HEK293 (cell line): ENCODE data around the gene MAP3K7CL.

Source experiments
- CTCF ChIP-seq: fragments of 450-650 bp; formaldehyde crosslinking; IDR thresholded peaks from 2 replicates; pipeline ENCODE4 v1.5.1; 2016; ENCODE audit warnings: missing biosample characterization, missing genetic modification characterization
- KLF7 ChIP-seq: fragments of 450-650 bp; formaldehyde crosslinking; IDR thresholded peaks from 2 replicates; pipeline ENCODE4 v1.5.1; 2016; ENCODE audit warnings: missing biosample characterization, missing genetic modification characterization, borderline replicate concordance
- PRDM1 ChIP-seq: fragments of 450-650 bp; formaldehyde crosslinking; IDR thresholded peaks from 2 replicates; pipeline ENCODE4; 2016; ENCODE audit warnings: missing biosample characterization, missing genetic modification characterization
- SCRT2 ChIP-seq: fragments of 450-650 bp; formaldehyde crosslinking; IDR thresholded peaks from 2 replicates; pipeline ENCODE4 v1.5.1; 2016; ENCODE audit warnings: missing biosample characterization, missing genetic modification characterization
- TRIM28 ChIP-seq: IDR thresholded peaks from 2 replicates; pipeline ENCODE4 v1.6.1; 2011; ENCODE audit warnings: low read length, control low read depth, borderline replicate concordance
- YY1 ChIP-seq: fragments of 450-650 bp; formaldehyde crosslinking; IDR thresholded peaks from 2 replicates; pipeline ENCODE4 v1.5.1; 2018; ENCODE audit warnings: missing biosample characterization, missing genetic modification characterization
- ZBTB49 ChIP-seq: fragments of 450-650 bp; formaldehyde crosslinking; IDR thresholded peaks from 2 replicates; pipeline ENCODE4 v1.5.1; 2016; ENCODE audit warnings: missing biosample characterization, missing genetic modification characterization, low read depth
- ZNF121 ChIP-seq: fragments of 450-650 bp; formaldehyde crosslinking; IDR thresholded peaks from 2 replicates; pipeline ENCODE4 v1.5.1; 2016; ENCODE audit warnings: missing biosample characterization, missing genetic modification characterization
- ZNF132 ChIP-seq: fragments of 450-650 bp; formaldehyde crosslinking; IDR thresholded peaks from 2 replicates; pipeline ENCODE4 v1.5.1; 2017; ENCODE audit warnings: missing biosample characterization, missing genetic modification characterization, borderline replicate concordance
- ZNF138 ChIP-seq: fragments of 450-650 bp; formaldehyde crosslinking; IDR thresholded peaks from 2 replicates; pipeline ENCODE4 v1.5.1; 2016; ENCODE audit warnings: missing biosample characterization, missing genetic modification characterization, borderline replicate concordance
- ZNF184 ChIP-seq: fragments of 450-650 bp; IDR thresholded peaks from 2 replicates; pipeline ENCODE4 v1.5.1; 2018; ENCODE audit warnings: missing biosample characterization, mild to moderate bottlenecking, missing genetic modification characterization
- ZNF600 ChIP-seq: fragments of 450-650 bp; formaldehyde crosslinking; IDR thresholded peaks from 2 replicates; pipeline ENCODE4 v1.5.1; 2016; ENCODE audit warnings: missing biosample characterization, missing genetic modification characterization
- ZNF76 ChIP-seq: fragments of 450-650 bp; formaldehyde crosslinking; IDR thresholded peaks from 2 replicates; pipeline ENCODE4; 2016; ENCODE audit warnings: low read depth, missing biosample characterization, missing genetic modification characterization, borderline replicate concordance
- TF ChIP-seq, protein P1 (sequence below): fragments of 450-650 bp; formaldehyde crosslinking; IDR thresholded peaks from 2 replicates; pipeline ENCODE4 v1.5.1; 2016; ENCODE audit warnings: missing biosample characterization, missing genetic modification characterization

DNA sequence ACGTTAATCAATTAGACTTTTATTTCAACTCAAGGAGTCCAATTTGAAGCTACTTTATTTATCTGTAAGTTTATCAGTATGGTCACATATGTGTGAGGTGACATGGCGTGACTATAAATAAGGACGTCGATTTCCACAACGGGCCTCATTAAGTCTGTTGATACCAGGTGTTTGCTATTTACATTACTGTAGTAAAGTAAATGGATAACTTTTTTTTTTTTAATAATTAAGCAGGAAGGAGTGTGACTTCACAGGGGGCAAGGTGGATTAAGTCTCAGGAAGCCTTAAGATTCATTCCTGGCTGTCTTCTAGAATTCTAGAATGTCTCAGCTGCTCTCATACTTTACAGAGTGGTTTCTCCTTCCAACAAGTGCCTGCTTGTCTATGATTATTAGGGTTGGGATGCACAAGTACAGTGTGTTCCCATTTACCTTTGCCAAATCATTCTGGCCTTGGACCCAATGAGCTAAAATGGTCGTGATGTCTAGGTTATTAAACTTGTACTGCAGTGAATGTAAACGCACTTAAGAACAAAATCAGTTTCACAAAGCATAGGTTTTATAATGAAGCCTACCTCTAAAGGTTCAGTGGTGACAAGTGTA is 15.5 kb downstream of the MAP3K7CL start:
- TF ChIP-seq CTCF (tag by site-specific recombination) (no peak), TRIM28 (no peak), PRDM1 (no peak), ZNF76 (tag by site-specific recombination) (no peak), ZBTB49 (tag by site-specific recombination) (no peak), SCRT2 (tag by site-specific recombination) (no peak), ZNF184 (tag by site-specific recombination) (no peak), ZNF132 (no peak), ZNF121 (no peak), KLF7 (tag by site-specific recombination) (no peak), ZNF600 (tag by site-specific recombination) (no peak), YY1 (tag by site-specific recombination) (no peak), ZNF138 (tag by site-specific recombination) (no peak)
- TF ChIP-seq, protein P1, sequence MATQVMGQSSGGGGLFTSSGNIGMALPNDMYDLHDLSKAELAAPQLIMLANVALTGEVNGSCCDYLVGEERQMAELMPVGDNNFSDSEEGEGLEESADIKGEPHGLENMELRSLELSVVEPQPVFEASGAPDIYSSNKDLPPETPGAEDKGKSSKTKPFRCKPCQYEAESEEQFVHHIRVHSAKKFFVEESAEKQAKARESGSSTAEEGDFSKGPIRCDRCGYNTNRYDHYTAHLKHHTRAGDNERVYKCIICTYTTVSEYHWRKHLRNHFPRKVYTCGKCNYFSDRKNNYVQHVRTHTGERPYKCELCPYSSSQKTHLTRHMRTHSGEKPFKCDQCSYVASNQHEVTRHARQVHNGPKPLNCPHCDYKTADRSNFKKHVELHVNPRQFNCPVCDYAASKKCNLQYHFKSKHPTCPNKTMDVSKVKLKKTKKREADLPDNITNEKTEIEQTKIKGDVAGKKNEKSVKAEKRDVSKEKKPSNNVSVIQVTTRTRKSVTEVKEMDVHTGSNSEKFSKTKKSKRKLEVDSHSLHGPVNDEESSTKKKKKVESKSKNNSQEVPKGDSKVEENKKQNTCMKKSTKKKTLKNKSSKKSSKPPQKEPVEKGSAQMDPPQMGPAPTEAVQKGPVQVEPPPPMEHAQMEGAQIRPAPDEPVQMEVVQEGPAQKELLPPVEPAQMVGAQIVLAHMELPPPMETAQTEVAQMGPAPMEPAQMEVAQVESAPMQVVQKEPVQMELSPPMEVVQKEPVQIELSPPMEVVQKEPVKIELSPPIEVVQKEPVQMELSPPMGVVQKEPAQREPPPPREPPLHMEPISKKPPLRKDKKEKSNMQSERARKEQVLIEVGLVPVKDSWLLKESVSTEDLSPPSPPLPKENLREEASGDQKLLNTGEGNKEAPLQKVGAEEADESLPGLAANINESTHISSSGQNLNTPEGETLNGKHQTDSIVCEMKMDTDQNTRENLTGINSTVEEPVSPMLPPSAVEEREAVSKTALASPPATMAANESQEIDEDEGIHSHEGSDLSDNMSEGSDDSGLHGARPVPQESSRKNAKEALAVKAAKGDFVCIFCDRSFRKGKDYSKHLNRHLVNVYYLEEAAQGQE: no peak
